Lung (tissue), 12 donors: ENCODE results near the gene SLC51A. TPM values are rescaled to one million over a fixed set of nuclear protein-coding genes. Genes with fewer than 3 reads are reported as not detected.

Experiments used
- ATAC-seq: fragments of 200-7000 bp; cut with Tn5 transposase; one replicate; pipeline ENCODE4 v1.9.1; 2020; ENCODE audit warnings: moderate number of reproducible peaks; ENCODE audit not compliant: insufficient read depth, low FRiP score
- DNase-seq, 3 donors: peaks; one replicate each; pipeline ENCODE4 v3.0.0-alpha.2; 2013 to 2017
- H3K27ac ChIP-seq, 2 donors: one replicate each; pipeline ENCODE4 v1.5.1; 2013; ENCODE audit warnings: mild to moderate bottlenecking in 2 of 2, moderate library complexity in 2 of 2, control low read depth in 1 of 2, inconsistent platforms in 1 of 2, low read depth in 1 of 2, low read length in 1 of 2
- H3K27me3 ChIP-seq, 3 donors: one replicate each; pipeline ENCODE4 v1.5.1; 2013; ENCODE audit warnings: low read length in 2 of 3; ENCODE audit not compliant: control insufficient read depth in 3 of 3, insufficient read depth in 3 of 3
- H3K36me3 ChIP-seq, 4 donors: one replicate each; pipeline ENCODE4 v1.5.1; 2013; ENCODE audit warnings: low read length in 4 of 4, mild to moderate bottlenecking in 1 of 4, moderate library complexity in 1 of 4; ENCODE audit not compliant: control insufficient read depth in 4 of 4, insufficient read depth in 4 of 4
- H3K4me1 ChIP-seq, 5 donors: one replicate each; pipeline ENCODE4 v1.5.1; 2013; ENCODE audit warnings: low read length in 5 of 5, mild to moderate bottlenecking in 2 of 5, moderate library complexity in 1 of 5; ENCODE audit not compliant: control insufficient read depth in 5 of 5, insufficient read depth in 5 of 5
- H3K4me3 ChIP-seq: one replicate; pipeline ENCODE4 v1.5.1; 2013; ENCODE audit warnings: mild to moderate bottlenecking, control low read depth, moderate library complexity
- H3K9ac ChIP-seq, 2 donors: one replicate each; pipeline ENCODE4 v1.5.1; 2013; ENCODE audit warnings: low read length in 2 of 2, control low read depth in 1 of 2; ENCODE audit not compliant: insufficient read depth in 1 of 2
- H3K9me3 ChIP-seq, 4 donors: one replicate each; pipeline ENCODE4 v1.5.1; 2013; ENCODE audit warnings: low read length in 3 of 4, mild to moderate bottlenecking in 1 of 4, moderate library complexity in 1 of 4; ENCODE audit not compliant: control insufficient read depth in 4 of 4, insufficient read depth in 3 of 4
- WGBS, 2 donors: extraction: QIAGEN DNeasy Blood & Tissue Kit; methylation state at CpG; one replicate each; pipeline ENCODE4 v1.1.7; 2013; 5-methylcytosine and 5-hydroxymethylcytosine counted together
- polyA plus RNA-seq, 2 donors: library from polyadenylated mRNA; stranded (reverse); fragments of 200-250 nt; gene quantifications; one replicate each; pipeline ENCODE4 v1.2.1, GENCODE V29; 2013
- total RNA-seq, 2 donors: library from RNA; depleted of rRNA in 1 of 2; stranded (reverse); fragments of >200 nt in 1 of 2; gene quantifications; one replicate each; pipeline ENCODE4 v1.2.1, GENCODE V29; 2014 to 2021
- TF ChIP-seq, protein P1 (sequence below): IDR thresholded peaks from 2 replicates; pipeline ENCODE4 v1.5.1; 2012; ENCODE audit warnings: mild to moderate bottlenecking; ENCODE audit errors: control extremely low read depth, extremely low read depth
- donor health status: control.
- donor health status: control.
- donor health status: Bipolar disorder and iron deficiency.
- donor health status: healthy.
- donor health status: DM: yes; HTN: yes; CAD: no.

SLC51A gene
- total and polyA plus RNA-seq, 4 donors, result 0.73 to 7.2 (median 1.9) TPM

GRCh38 chr3:196236223-196236622 lies 19.9 kb downstream of the SLC51A start:
- no peak overlapping the region for H3K27ac ChIP-seq
- H3K9me3 ChIP-seq, result no peaks in the 10 kb centered on the region
- no peak for ATAC-seq
- no peak for DNase-seq
- WGBS, 2 donors, result 80 to 89% methylated on average over 8 of the region's 8 CpGs
- no peak overlapping the region for H3K4me3 ChIP-seq
- peaks cover 12 to 20% (median 17%) of the 10 kb centered on the region in 4 donors for H3K36me3 ChIP-seq
- no peak overlapping the region for H3K9ac ChIP-seq
- H3K27me3 ChIP-seq, result no peaks in the 10 kb centered on the region
- H3K4me1 ChIP-seq, result peaks cover 0 to 9% (median 0%) of the 10 kb centered on the region in 5 donors
- TF ChIP-seq, protein P1, sequence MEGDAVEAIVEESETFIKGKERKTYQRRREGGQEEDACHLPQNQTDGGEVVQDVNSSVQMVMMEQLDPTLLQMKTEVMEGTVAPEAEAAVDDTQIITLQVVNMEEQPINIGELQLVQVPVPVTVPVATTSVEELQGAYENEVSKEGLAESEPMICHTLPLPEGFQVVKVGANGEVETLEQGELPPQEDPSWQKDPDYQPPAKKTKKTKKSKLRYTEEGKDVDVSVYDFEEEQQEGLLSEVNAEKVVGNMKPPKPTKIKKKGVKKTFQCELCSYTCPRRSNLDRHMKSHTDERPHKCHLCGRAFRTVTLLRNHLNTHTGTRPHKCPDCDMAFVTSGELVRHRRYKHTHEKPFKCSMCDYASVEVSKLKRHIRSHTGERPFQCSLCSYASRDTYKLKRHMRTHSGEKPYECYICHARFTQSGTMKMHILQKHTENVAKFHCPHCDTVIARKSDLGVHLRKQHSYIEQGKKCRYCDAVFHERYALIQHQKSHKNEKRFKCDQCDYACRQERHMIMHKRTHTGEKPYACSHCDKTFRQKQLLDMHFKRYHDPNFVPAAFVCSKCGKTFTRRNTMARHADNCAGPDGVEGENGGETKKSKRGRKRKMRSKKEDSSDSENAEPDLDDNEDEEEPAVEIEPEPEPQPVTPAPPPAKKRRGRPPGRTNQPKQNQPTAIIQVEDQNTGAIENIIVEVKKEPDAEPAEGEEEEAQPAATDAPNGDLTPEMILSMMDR, result no peak

- Histone ChIP-seq H3K27ac (no peak overlapping the region), H3K27me3 (no peaks in the 10 kb centered on the region), H3K4me3 (no peak overlapping the region), H3K9ac (no peak overlapping the region), H3K9me3 (no peaks in the 10 kb centered on the region), H3K36me3 (peaks cover 19 to 27% (median 23%) of the 10 kb centered on the region in 4 donors), H3K4me1 (peaks cover 0 to 9% (median 0%) of the 10 kb centered on the region in 5 donors)
- 83 to 86% methylated on average over 5 of the region's 5 CpGs for WGBS, 2 donors
- TF ChIP-seq, protein P1, result no peak
- ATAC-seq (no peak), DNase-seq (no peak)
Measured at GRCh38 chr3:196237203-196237602, 20.9 kb downstream of the SLC51A start.

- WGBS, 2 donors, result 83 to 88% methylated on average over 14 of the region's 14 CpGs
- H3K4me3 ChIP-seq, result no peak overlapping the region
- no peak for ATAC-seq
- no peak overlapping the region for H3K27ac ChIP-seq
- peaks cover 21 to 29% (median 28%) of the 10 kb centered on the region in 4 donors for H3K36me3 ChIP-seq
- no peak overlapping the region for H3K9ac ChIP-seq
- no peak for DNase-seq
- peaks cover 0 to 9% (median 0%) of the 10 kb centered on the region in 5 donors for H3K4me1 ChIP-seq
- TF ChIP-seq, protein P1, result no peak
- no peaks in the 10 kb centered on the region for H3K9me3 ChIP-seq
- H3K27me3 ChIP-seq, result no peaks in the 10 kb centered on the region
Measured at GRCh38 chr3:196238612-196239560, 22.6 kb downstream of the SLC51A start.
